B cell (primary cell): ENCODE results near the gene CRAMP1.

ENCODE experiments used
- EZH2 ChIP-seq: IDR thresholded peaks from 2 replicates; pipeline ENCODE4 v1.6.1; 2012; ENCODE audit warnings: borderline replicate concordance, low read depth, mild to moderate bottlenecking, moderate library complexity, low read length; ENCODE audit not compliant: insufficient read depth, poor library complexity, severe bottlenecking
- TF ChIP-seq, protein P1 (sequence below): fragments of 200-600 bp; IDR thresholded peaks from one replicate; pipeline ENCODE4 v1.8.0; 2022; ENCODE audit warnings: antibody characterized with exemption, mild to moderate bottlenecking

DNA sequence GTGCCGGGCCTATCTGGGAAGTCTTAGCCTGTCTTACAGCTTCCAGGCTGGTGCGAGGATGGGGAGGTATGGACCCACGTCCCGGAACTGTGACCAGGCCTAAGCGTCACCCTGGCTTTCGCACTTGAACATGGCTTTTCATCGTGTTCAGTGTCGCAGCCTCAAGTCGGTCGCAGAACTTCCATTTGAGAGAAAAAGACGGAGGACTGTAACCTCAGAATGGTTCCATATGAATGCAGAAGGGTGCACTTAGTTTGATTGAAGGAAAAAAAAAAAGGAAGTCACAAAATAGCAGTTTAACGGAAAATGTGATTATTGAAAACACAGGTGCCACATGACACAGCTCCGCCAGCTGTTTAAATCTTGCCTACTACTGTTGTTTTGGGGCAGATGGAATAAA lies 35.7 kb downstream of the CRAMP1 start:
- TF ChIP-seq, protein P1, sequence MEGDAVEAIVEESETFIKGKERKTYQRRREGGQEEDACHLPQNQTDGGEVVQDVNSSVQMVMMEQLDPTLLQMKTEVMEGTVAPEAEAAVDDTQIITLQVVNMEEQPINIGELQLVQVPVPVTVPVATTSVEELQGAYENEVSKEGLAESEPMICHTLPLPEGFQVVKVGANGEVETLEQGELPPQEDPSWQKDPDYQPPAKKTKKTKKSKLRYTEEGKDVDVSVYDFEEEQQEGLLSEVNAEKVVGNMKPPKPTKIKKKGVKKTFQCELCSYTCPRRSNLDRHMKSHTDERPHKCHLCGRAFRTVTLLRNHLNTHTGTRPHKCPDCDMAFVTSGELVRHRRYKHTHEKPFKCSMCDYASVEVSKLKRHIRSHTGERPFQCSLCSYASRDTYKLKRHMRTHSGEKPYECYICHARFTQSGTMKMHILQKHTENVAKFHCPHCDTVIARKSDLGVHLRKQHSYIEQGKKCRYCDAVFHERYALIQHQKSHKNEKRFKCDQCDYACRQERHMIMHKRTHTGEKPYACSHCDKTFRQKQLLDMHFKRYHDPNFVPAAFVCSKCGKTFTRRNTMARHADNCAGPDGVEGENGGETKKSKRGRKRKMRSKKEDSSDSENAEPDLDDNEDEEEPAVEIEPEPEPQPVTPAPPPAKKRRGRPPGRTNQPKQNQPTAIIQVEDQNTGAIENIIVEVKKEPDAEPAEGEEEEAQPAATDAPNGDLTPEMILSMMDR: no peak
- TF ChIP-seq EZH2: no peak
